Ovary (tissue), 9 donors: ENCODE results near the gene GRID1. TPM values are rescaled to one million over a fixed set of nuclear protein-coding genes. Genes with fewer than 3 reads are reported as not detected.

Experiments
- DNase-seq, 5 donors: peaks; one replicate each; pipeline ENCODE4 v3.0.0-alpha.2; 2019 to 2020
- H3K27ac ChIP-seq, 2 donors: fragments of 200-600 bp; one replicate each; pipeline versions ENCODE4 v1.5.1 to v1.8.0; 2019 to 2022
- H3K27me3 ChIP-seq: fragments of 200-600 bp; one replicate; pipeline ENCODE4 v1.8.0; 2022
- H3K36me3 ChIP-seq: fragments of 200-600 bp; sonication (generic); one replicate; pipeline ENCODE4 v1.5.1; 2019
- H3K4me1 ChIP-seq: one replicate; pipeline ENCODE4 v1.8.1; 2013; ENCODE audit warnings: mild to moderate bottlenecking, moderate library complexity; ENCODE audit not compliant: insufficient read depth
- H3K4me3 ChIP-seq: fragments of 200-600 bp; sonication (generic); one replicate; pipeline ENCODE4 v1.5.1; 2017
- H3K9me3 ChIP-seq, 2 donors: fragments of 200-600 bp in 1 of 2; sonication (generic) in 1 of 2; one replicate each; pipeline versions ENCODE4 v1.5.1 to v1.8.1; 2013 to 2019; ENCODE audit warnings: mild to moderate bottlenecking in 1 of 2, moderate library complexity in 1 of 2
- CTCF ChIP-seq, 3 donors: fragments of 450-650 bp in 2 of 3; fragments of 200-600 bp in 1 of 3; IDR thresholded peaks; one replicate each; pipeline versions ENCODE4 v1.5.1 to v1.8.0; 2016 to 2022; ENCODE audit warnings: antibody characterized with exemption in 3 of 3, mild to moderate bottlenecking in 1 of 3
- EP300 ChIP-seq: sonication (generic); formaldehyde crosslinking; IDR thresholded peaks from one replicate; pipeline ENCODE4 v1.6.1; 2017; ENCODE audit warnings: antibody characterized with exemption
- POLR2A ChIP-seq: fragments of 450-650 bp; IDR thresholded peaks from one replicate; pipeline ENCODE4 v1.6.1; 2017; ENCODE audit warnings: antibody characterized with exemption, mild to moderate bottlenecking, moderate library complexity
- whole genome bisulfite sequencing, 3 donors: extraction: QIAGEN DNeasy Blood & Tissue Kit in 1 of 3; methylation state at CpG; one replicate each; pipeline versions ENCODE4 v1.1.5 to v1.1.7; 2013 to 2017; 5-methylcytosine and 5-hydroxymethylcytosine counted together
- intact Hi-C, 4 donors: fragments of 100-400 bp; cut with DNase I; formaldehyde crosslinking; loops; one replicate each; pipeline versions ENCODE4 v1.11.0 to v1.15.1; 2022 to 2023
- polyA plus RNA-seq, 2 donors: library from polyadenylated mRNA; stranded (reverse); fragments of 200-250 nt in 1 of 2; fragments of 350-450 nt in 1 of 2; fragmentation: Illumina TruSeq in 1 of 2; extraction: RNeasy Lipid Tissue Mini Kit (QIAGEN cat#74804) in 1 of 2; gene quantifications; one replicate each; pipeline ENCODE4 v1.2.3, GENCODE V29; 2013 to 2014
- total RNA-seq, 7 donors: library from RNA; depleted of rRNA in 2 of 7; stranded (reverse); fragments of >200 nt in 2 of 7; fragmentation: NEBNext Ultra II Directional in 3 of 7; extraction: Animal tissue kit (Norgen Biotek cat#: 25700) in 3 of 7; gene quantifications; one replicate each; pipeline versions ENCODE4 v1.1.0 to v1.2.4, GENCODE V29; 2016 to 2023
- donor health status: DM: no; HTN: no; CAD: no; lungs with moderate emphysema.
- donor health status: DM: no; HTN: no; CAD: no.
- donor health status: Bipolar disorder and iron deficiency.
- donor health status: DM: yes; HTN: yes; CAD: no.
- donor health status: DM: no; HTN: no; CAD: no.
- donor health status: DM: yes; HTN: yes; CAD: no.

The GRID1 gene
- total and polyA plus RNA-seq, 9 donors = 0.57 to 6.2 (median 1.8) TPM

- intact Hi-C loops = no loop called here
- no peaks in the 10 kb centered on the region for H3K9me3 ChIP-seq
- no peaks in the 10 kb centered on the region for H3K4me1 ChIP-seq
- H3K27me3 ChIP-seq = no peaks in the 10 kb centered on the region
- DNase-seq = no peak
- H3K27ac ChIP-seq = no peak overlapping the region
- 83 to 91% (median 90%) methylated on average over 5 of the region's 5 CpGs for WGBS, 3 donors
- TF ChIP-seq EP300 (no peak), CTCF (IDR thresholded peaks at IDR 0.05) (no peak), POLR2A (no peak)
- H3K4me3 ChIP-seq = no peak overlapping the region
- no peaks in the 10 kb centered on the region for H3K36me3 ChIP-seq
These were observed 262.4 kb downstream of the GRID1 start for GRCh38 chr10:86104156-86104555.

- no peaks in the 10 kb centered on the region for H3K27me3 ChIP-seq
- TF ChIP-seq EP300 (no peak), POLR2A (no peak), CTCF (IDR thresholded peaks at IDR 0.05) (no peak)
- H3K4me1 ChIP-seq = no peaks in the 10 kb centered on the region
- intact Hi-C loops = no loop called here
- no peaks in the 10 kb centered on the region for H3K36me3 ChIP-seq
- no peak overlapping the region for H3K27ac ChIP-seq
- 59 to 60% (median 60%) methylated on average over 7 to 8 of the region's 8 CpGs for whole genome bisulfite sequencing, 3 donors
- DNase-seq = no peak
- no peaks in the 10 kb centered on the region for H3K9me3 ChIP-seq
- no peak overlapping the region for H3K4me3 ChIP-seq
These were observed 263.0 kb downstream of the GRID1 start for GRCh38 chr10:86103391-86104101.

- intact Hi-C loops = no loop called here
- H3K27ac ChIP-seq = no peak overlapping the region
These were observed 264.1 kb downstream of the GRID1 start for GRCh38 chr10:86102451-86102850.

GRCh38 chr10:86102031-86102430 is 264.6 kb downstream of the GRID1 start:
- intact Hi-C loops = no loop called here
- no peaks in the 10 kb centered on the region for H3K27me3 ChIP-seq
- DNase-seq = no peak
- H3K4me3 ChIP-seq = no peak overlapping the region
- H3K27ac ChIP-seq = no peak overlapping the region
- no peaks in the 10 kb centered on the region for H3K9me3 ChIP-seq
- H3K4me1 ChIP-seq = no peaks in the 10 kb centered on the region
- 86 to 91% (median 88%) methylated on average over 2 of the region's 2 CpGs for WGBS, 3 donors
- TF ChIP-seq CTCF (IDR thresholded peaks at IDR 0.05) (no peak), POLR2A (no peak), EP300 (no peak)
- no peaks in the 10 kb centered on the region for H3K36me3 ChIP-seq

More at GRCh38 chr10:86102451-86102850, 264.1 kb downstream of the GRID1 start:
- Histone ChIP-seq H3K27me3 (no peaks in the 10 kb centered on the region), H3K4me1 (no peaks in the 10 kb centered on the region), H3K4me3 (no peak overlapping the region), H3K9me3 (no peaks in the 10 kb centered on the region), H3K36me3 (no peaks in the 10 kb centered on the region)
- TF ChIP-seq EP300 (no peak), POLR2A (no peak), CTCF (IDR thresholded peaks at IDR 0.05) (no peak)
- no peak for DNase-seq
- WGBS, 3 donors = 85 to 90% (median 88%) methylated on average over 5 of the region's 5 CpGs
